ENCODE results near the gene TK2. TPM values are rescaled to one million over a fixed set of nuclear protein-coding genes. Genes with fewer than 3 reads are reported as not detected.
"Not testable (repeated sequence)": the region's sequence is repeated elsewhere in the genome, so short reads cannot be mapped to it uniquely, and the experiment has no call there.

TK2 gene
- total RNA-seq, 1 donor from 2014 or later = 58.3 TPM

DNA sequence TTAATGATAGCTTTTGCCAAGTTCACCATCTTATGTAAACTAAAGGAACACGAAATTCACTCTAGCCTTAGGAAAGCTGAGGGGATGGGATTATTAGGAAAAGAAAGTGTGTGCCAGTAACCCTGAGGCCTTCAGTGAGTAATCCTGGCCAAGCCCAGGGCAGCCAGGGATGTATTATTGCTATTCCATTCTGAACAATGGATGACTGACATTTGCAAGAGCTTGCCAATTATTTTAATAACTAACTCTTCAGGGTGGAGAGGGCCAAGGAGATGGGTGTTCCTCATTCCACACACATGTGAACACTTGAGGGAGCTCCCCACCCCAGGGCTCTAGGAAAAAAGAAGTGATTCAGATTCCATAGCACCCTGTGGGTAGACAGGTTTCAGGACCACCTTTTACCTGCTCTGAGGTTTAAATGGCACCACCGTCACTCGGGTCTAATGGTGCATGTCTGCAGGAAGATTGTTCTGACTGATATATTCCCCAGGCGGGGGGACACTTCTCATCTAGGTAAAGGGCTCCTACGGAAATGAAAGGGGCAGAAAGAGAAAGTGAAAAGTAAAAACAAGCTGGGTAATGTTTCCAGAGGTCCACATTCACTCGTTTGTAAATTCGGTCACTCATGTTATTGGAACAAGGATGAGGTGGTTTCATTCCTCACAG is 41.5 kb downstream of the TK2 start:
- peak; percentile 28 for DNase-seq (ENCODE audit: low spot score)

GRCh38 chr16:66507731-66508239 is 42.1 kb downstream of the TK2 start:
- DNase-seq (ENCODE audit: low spot score) = no peak

DNA sequence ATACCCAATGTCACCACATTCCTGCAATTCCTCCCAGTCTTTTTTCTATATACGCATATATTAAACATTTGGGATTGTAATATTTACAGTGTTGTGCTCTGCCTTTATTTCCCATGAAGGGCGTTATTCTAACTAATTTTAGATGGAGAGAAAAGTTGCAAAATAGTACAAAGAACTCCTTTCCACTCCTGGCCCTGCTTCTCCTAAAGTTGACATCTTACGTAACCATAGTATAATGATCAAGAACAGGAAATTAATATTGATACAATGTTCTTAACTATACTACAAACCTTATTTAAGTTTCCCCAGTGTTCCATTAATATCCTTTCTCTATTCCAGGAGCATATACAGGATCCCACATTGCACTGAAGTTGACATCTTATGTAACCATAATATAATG is 46.3 kb downstream of the TK2 start:
- DNase-seq (ENCODE audit: low spot score) = no peak

- DNase-seq (ENCODE audit: low spot score) = no peak
Observed at GRCh38 chr16:66503030-66503429, 46.9 kb downstream of the TK2 start.

DNA sequence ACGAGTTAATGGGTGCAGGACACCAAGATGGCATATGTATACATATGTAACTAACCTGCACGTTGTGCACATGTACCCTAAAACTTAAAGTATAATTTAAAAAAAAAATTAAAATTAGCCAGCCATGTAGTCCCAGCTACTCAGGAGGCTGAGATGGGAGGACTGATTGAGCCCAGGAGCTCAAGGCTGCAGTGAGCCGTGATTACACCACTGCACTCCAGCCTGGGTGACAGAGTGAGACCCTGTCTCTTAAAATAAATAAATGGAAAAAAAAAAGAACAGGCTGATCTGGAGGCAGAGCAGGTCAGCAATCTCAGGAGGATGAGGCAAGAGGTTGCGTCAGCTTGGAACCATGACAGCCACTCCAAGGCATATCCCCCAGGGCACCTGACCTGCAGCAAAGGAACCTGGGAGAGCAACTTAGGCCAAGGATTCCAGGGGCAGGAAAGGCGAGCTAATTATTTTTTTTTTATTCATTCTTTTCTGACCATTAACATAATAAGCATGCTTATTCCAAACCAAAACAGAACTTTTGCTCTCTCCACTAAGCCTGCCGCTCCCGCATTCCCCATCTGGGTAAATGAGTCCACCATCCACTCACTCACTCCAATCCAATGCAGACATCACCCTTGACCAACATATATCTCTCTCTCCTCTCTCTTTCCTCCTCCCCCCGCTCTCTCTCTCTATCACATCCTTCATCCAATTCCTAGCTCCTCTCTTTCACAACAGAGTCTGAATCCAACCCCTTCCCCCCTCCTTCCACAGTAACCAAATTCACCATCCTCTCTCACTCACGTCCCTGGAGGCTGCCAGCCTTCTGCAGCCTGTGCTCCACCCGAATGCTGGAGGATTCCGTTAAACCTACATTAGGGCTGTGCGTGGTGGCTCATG is 47.7 kb downstream of the TK2 start:
- DNase-seq (ENCODE audit: low spot score) = peak; percentile 89

GRCh38 chr16:66501563-66501962 is 48.4 kb downstream of the TK2 start:
- DNase-seq (ENCODE audit: low spot score) = not testable (repeated sequence)

DNA sequence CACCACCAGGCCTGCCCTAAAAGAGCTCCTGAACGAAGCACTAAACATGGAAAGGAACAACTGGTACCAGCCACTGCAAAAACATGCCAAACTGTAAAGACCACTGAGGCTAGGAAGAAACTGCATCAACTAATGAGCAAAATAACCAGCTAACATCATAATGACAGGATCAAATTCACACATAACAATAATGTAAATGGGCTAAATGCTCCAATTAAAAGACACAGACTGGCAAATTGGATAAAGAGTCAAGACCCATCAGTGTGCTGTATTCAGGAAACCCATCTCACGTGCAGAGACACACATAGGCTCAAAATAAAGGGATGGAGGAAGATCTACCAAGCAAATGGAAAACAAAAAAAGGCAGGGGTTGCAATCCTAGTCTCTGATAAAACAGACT is 52.0 kb downstream of the TK2 start:
- DNase-seq (ENCODE audit: low spot score) = not testable (repeated sequence)

DNA sequence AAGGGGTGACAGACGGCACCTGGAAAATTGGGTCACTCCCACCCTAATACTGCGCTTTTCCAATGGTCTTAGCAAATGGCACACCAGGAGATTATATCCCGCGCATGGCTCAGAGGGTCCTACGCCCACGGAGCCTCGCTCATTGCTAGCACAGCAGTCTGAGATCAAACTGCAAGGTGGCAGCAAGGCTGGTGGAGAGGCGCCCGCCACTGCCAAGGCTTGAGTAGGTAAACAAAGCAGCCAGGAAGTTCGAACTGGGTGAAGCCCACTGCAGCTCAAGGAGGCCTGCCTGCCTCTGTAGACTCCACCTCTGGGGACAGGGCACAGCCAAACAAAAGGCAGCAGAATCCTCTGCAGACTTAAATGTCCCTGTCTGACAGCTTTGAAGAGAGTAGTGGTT is 53.7 kb downstream of the TK2 start:
- DNase-seq (ENCODE audit: low spot score) = peak; percentile 39

DNA sequence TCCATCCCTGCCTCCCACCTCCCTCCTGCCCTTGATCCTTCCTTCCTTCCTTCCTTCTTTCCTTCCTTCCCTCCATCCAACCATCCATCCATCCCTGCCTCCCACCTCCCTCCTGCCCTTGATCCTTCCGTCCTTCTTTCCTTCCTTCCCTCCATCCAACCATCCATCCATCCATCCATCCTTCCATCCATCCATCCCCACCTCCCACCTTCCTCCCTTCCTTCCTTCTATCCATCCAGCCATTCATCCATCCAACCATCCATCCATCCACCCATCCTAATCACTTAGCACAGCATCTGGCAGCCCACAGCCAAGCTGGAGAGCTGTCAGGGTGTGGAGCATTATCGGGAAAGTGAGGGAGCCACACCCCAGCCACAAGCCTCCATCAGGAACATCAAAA is 54.5 kb downstream of the TK2 start:
- DNase-seq (ENCODE audit: low spot score) = peak; percentile 49

GRCh38 chr16:66494916-66495315 is 55.0 kb downstream of the TK2 start:
- DNase-seq (ENCODE audit: low spot score) = no peak

DNA sequence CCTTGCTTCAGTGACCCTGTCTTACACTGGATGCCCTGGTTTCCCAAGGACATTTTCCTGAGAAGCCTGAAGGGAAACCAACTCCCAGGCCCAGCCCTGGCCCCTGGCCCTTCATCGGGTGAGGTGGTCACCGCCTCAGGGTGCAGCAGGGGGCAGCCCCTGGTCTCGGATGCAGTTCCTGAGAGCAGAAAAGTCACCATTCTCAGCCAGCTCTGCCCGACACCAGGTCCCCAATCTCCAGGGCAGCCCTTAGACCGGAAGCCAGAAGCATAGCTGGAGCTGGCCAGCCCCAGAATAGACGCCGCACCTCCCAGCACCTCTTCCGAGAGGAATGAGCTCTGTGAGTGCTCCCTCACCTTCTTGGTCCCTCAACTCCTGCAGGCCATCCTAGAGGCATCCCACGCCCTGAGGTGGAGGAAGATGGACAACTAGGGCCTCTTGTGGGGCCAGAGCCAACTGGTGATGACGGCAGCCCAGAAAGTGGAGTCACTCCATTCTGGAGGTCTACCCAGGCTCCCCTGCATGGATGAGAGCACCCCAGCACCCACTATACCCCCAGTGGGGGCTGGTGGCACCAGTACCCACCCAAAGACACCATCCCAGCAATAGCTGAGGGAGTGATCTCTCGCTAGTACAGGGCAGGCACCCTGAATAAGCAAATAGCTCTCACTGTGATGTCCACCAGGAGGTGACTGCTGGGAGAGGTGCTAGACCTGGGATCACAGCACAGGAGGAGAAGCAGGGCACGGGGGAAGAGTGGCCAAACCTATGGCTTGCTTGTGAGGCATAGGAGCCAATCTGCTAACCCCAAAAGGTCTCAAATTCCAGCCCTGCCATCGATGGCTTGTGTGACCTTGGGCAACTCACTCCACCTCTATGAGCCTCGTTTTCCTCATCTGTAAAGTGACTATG is 56.2 kb downstream of the TK2 start:
- peak; percentile 82 for DNase-seq (ENCODE audit: low spot score)

GRCh38 chr16:66491716-66492064 is 58.2 kb downstream of the TK2 start:
- DNase-seq (ENCODE audit: low spot score) = peak; percentile 53

- DNase-seq (ENCODE audit: low spot score) = peak; percentile 85
Observed at GRCh38 chr16:66490774-66491715, 58.9 kb downstream of the TK2 start.

- DNase-seq (ENCODE audit: low spot score) = peak; percentile 82
Observed at GRCh38 chr16:66489818-66490217, 60.1 kb downstream of the TK2 start.

DNA sequence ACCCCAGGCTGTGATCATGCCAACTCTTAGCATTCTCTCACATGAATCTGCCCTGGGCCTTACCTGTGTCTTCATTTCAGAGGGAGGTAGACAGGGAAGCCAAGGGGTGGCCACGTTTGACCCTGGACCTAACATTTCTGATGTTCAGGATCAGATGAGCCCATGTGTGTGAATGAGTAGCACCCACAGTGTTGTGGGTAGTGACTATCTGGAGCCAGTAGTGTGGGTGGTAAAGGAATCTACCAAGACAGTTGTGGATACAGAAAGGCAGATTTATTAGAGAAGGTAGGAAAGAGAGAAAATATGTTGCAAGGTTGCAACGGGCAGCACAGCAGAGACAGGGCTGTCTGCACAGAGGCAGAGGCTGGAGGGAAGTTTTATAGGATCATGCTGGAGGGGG is 60.5 kb downstream of the TK2 start:
- no peak for DNase-seq (ENCODE audit: low spot score)

- no peak for DNase-seq (ENCODE audit: low spot score)
Observed at GRCh38 chr16:66488505-66488904, 61.4 kb downstream of the TK2 start.

DNA sequence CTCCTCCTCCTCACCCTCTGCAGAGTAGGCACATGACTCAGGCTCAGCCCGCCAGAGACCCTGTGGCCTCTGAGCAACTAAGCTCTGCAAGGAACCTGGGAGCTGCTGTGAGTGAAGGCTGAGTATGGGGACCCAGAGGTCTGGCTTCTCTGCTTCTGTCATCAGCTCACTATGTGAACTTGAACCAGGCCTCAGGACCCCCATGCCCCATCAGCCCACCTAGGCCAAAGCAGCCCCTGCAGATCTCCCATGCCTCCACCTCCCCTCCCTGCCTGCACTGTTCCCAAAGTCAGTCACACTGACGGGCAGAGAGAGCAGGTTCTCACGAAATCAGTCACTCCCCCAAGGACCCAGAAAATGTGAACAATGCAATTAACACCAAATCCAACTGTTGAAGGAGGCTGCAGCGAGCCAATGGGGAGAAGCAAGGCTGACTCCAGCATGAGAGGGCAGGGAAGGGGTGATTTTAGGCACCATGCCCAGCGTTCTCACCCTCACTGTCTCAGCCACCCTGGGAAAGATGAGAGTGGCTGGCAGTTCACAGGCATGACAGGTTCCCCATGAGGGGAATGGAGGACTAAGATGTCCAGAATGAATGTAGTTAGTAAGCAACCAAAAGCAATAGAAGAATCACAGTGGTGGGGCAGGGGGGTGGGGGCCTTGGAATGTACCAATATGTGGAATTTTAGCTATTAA is 62.2 kb downstream of the TK2 start:
- peak; percentile 74 for DNase-seq (ENCODE audit: low spot score)

DNA sequence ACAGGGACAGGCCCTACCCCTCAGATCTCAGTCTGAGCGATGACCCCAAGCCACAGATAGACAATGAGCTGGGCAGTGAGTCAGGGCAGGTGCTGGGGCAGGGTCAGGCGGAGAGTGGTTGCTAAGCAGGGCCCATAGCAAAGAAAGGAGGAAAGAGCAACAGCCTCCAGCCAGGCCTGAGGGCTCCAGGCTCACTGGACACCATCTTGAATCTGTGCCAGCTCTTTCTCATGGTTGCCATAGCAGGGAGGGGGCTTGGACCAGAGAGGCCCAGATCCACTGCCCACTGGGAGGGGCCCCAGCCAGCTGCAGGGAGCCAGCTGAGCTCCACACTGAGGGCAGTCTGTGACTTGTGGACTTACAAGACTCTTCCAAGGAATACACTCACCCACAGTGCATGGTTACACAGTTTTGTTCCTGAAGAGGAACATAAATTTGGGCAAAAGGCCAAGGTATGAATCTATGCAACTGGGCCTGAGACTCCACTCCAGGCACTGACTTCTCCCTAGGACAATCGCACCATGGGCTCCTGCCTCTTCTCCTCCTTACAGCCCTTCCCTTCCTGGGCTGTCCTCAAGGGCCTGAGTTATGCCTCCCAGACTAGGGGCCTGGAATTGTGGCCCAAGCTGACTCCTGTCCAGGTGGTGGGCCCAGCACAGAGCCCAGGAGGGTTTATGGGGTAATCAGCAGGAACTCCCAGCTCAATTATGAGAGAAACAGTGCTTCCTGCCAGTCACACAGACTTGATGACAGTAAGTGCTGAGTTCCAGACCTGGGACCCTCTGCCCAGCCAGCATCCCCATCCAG is 62.9 kb downstream of the TK2 start:
- peak; percentile 83 for DNase-seq (ENCODE audit: low spot score)

Data from mesenteric fat pad (tissue), 1 donor.